Measurements from ENCODE around the gene DDTL.

DNA sequence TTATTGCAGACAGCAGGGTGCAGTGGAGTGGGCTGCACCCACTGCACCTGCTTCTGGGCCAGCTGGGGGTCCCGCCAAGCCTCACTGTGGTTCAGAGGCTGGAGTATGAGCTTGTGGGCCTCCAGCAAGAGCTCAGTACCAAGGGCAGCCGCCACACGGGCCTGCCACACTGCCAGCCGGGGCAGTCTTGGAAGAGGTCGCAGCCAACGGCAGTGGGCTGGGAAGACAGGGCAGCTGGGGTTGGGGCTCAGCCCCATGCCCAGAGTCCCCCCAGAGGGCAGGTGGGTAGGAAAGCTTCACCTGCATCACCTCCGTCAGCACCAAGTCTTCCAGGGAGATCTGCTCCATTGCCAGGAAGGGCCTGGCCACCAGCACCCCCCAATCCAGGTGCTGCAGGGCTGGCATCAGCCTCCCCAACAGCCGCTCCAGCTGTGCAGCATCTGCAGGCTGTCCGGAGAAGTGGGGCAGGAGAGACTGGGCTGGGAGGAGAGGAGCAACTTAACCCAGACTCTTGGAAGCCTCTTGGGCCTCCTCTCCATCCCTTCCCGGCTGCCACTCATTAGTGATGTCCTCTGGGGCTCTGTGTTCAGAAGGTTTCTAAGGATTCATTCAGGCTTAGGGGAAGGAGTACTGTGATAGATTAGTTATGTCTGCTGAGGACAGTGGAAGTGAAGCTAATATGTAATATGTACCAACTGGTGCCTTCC, 39.7 kb downstream of the DDTL start:
- TF ChIP-seq CTCF (IDR thresholded peaks at IDR 0.05; ENCODE audit: low read depth, low read length) (no peak), POLR2A (IDR thresholded peaks at IDR 0.05; ENCODE audit: extremely low read depth, insufficient read length) (no peak)
- TF ChIP-seq, protein P1, sequence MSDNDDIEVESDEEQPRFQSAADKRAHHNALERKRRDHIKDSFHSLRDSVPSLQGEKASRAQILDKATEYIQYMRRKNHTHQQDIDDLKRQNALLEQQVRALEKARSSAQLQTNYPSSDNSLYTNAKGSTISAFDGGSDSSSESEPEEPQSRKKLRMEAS (IDR thresholded peaks at IDR 0.05; ENCODE audit: low read depth, low read length) = no peak

All from NB4 (cell line).